ENCODE results near the gene PKIG.

DNA sequence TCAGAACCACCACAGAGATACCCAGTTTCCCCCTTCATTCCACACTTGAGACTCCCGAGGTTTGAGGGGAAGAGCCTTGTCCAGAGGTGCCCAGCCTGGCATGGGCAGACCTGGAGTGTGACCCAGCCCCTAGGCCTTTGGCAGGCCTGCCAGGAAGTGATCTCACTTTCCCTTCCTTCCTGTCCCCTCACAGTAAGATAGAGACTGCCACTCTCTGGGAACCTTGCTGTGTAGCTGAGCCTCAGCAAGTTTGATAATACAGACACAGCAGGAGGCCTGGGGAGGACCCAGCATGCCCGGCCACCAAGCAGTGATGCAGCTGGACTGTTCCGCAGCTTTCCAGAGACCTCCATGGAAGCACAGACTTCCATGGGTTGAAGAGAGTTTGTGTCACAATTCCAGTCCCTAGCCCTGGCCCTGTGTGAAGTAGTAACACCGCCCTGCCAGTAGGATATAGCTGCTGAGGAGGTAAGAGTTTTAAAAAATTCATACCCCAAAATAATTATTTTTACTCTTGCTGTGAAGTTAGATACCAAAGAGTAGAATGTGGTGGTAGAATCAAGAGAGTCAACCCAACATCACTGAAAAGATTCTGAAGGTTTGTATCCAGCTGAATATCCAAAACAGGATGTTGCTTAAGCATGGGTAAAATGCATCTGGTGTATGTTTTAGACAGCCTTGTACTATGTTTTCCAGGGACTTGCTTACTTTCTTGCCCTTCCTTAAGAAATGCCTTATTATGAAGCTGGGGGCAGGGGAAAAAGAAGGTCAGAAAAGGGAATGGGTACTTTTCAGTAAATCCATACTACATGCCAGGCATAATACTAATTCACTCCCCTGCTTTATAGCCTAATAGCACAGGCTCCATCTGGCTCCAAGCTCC, 16.3 kb downstream of the PKIG start:
- TF ChIP-seq, protein P1, sequence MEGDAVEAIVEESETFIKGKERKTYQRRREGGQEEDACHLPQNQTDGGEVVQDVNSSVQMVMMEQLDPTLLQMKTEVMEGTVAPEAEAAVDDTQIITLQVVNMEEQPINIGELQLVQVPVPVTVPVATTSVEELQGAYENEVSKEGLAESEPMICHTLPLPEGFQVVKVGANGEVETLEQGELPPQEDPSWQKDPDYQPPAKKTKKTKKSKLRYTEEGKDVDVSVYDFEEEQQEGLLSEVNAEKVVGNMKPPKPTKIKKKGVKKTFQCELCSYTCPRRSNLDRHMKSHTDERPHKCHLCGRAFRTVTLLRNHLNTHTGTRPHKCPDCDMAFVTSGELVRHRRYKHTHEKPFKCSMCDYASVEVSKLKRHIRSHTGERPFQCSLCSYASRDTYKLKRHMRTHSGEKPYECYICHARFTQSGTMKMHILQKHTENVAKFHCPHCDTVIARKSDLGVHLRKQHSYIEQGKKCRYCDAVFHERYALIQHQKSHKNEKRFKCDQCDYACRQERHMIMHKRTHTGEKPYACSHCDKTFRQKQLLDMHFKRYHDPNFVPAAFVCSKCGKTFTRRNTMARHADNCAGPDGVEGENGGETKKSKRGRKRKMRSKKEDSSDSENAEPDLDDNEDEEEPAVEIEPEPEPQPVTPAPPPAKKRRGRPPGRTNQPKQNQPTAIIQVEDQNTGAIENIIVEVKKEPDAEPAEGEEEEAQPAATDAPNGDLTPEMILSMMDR (IDR thresholded peaks at IDR 0.05) = no peak
- no peak for TF ChIP-seq POLR2A (IDR thresholded peaks at IDR 0.05)

All from ovary (tissue), 3 donors.